Activated CD4-positive, alpha-beta T cell treated with anti-CD3 and anti-CD28 coated beads for 48 hours (primary cell): ENCODE measurements around the gene LMAN1L.
A peak's percentile ranks its signal among the peaks of the same experiment; 100 is the strongest.

Experiments used
- DNase-seq: peaks from one replicate; pipeline ENCODE4 v3.0.0-alpha.2; 2020

The LMAN1L gene

GRCh38 chr15:74812533-74812932, at the start of gene LMAN1L:
TSS of gene LMAN1L (plus strand) at chr15:74812835. CDS start at chr15:74812855, 20 bp downstream.
- no peak for DNase-seq

GRCh38 chr15:74763416-74763815, 49.2 kb upstream of the LMAN1L start:
- DNase-seq, result no peak

- DNase-seq, result no peak
Measured at GRCh38 chr15:74767167-74768098, 45.2 kb upstream of the LMAN1L start.

DNA sequence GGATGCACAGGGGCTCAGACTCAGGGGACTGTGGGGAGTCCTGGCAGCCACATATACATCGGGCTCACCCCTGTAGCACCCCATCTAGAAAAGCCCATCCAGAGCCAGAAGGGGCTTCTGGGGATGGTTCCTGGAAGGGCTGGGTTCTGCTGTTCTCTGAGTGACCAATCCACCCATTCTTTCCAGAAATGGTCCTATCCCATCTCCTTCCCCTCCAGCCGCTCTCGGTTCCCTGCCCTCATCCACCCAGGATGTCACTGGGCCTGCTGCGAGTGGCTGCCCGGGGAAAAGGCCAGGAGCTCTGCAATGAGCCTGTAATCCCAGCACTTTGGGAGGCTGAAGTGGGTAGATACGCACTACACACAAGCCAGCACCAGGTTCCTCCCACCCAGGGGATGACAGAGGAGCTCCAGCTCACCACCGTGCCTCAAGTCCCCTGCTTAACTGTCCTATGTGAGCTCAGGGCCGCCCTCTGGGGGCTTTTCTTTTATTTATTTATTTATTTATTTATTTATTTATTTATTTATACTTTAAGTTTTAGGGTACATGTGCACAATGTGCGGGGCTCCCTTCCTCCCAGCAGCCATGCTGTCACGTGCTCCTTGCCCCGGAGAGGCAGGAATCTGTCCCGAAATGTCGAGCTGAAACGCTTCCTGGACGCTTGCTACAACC, 44.4 kb upstream of the LMAN1L start:
- DNase-seq, result no peak

DNA sequence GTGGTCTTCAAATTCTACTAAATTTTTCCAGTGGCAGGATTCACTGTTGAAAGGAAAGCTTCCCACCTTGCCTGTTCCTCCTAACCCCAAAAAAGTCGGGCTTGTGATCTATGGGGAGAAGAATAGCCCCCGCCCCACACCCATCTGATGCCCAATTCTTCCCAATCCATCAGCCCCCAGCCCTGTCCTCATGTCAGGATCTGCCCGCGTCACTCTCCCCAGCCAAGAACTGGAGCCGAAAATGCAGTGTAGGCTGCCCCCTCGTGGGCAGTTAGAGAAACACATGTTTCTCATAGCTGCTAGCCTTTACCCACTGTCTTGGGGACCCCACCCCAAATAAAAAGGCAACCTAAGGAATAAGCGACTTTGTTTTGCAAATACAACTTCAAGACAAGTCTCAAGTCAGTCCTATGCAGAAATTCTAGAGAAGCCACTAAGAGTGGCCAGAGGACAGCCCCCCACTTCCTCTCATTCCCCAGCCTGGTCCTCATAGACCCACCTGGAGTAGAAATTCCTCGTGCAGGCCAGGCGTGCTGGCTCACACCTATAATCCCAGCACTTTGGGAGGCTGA, 43.8 kb upstream of the LMAN1L start:
- peak; percentile 74 for DNase-seq

- DNase-seq, result no peak
Measured at GRCh38 chr15:74769463-74770025, 43.1 kb upstream of the LMAN1L start.

DNA sequence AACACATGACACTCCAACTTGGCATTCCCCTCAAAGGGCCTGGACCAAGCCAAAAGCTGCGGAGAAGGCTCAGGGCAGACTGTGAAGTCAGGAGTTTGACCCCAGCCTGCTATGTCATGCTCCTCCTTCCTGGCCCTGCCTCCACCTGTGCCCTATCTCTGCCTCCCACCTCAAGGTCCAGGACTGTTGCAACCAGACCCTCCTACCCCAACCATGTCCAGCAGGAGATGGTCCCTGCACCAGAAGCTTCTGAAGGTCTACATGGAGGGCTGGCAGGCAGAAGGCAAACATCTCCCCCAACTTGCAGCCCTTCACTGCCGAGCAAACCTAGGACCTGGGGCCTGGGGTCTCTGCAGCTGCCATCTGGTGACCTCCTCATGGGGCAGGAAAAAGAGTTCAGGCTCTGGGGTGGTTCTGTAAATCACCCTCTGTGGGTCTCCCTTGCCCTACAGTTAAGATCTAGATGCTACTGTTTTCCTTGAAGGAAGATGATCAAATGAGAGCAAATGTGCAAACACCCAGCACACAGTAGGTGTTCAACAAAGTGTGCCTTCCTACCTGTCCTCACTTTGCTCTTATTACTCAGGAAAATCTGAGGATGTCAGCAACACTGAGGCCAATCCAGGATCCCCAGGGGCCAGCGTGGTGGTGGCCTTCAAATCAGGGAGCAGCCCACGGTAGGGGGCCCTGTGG, 42.3 kb upstream of the LMAN1L start:
- no peak for DNase-seq

DNA sequence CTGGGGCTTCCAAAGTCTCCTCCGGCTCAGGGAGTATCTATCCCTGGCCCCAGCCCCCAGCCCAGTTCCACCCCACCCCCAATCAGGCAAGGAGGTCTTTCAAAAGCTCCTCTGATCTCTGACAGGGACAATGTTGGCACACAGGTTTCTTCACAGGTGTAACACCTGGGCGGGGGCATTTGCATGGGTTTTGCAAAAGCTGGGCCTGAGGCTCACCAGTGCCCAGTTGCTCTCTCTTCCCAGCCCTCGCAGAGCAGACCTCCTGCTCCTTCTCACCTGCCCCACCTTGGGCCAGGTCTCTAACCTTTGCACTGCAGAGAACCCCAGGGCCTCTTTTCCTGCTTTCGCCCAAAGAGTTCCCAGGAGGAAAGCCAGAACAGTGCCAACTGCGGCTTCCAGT, 39.3 kb upstream of the LMAN1L start:
- no peak for DNase-seq

DNA sequence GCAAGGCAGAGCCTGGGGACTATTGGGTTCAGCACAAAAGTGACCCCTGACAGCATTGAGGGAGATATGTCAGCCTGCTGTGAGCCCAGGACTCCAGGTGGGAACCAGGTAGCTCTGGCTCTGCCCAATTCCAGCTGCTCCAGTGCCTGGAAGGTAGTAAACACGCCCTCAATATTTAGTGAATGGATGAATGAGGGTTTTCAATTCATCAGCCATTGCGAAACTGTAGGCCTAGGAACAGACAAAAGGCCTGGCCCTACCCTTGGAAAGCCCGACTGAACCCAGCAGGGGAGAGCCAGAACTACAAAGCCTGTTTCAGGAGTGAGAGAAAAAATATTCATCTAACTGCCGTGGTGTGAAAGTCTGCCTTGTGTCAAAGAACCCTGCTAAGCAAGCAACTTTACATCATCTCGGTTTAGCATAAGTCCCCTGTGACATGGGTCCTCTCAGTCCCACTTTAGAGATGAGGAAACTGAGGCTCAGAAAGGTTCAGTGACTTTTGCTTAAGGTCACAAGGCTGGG, 38.8 kb upstream of the LMAN1L start:
- no peak for DNase-seq

DNA sequence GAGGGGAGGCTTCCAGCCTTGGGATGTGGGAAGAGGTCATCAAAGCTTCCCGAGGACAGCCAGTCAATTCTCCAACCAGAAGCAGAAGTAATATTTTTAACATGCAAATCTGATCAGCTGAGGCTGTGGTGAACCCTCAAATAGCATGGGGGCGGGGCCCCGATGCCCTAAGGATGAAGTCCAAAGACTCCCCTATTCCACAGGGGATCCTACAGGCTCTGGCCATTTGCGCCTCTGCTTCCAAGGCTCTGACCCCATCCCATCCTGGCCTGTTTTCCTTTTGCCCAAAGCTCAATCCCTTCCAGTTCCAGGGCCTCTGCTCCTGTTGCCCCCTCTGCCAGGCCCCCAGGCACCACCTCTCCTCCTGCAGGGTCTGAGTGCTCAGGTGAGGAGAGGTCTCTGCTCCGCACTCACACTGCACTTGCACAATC, 37.5 kb upstream of the LMAN1L start:
- no peak for DNase-seq

- no peak for DNase-seq
Measured at GRCh38 chr15:74775894-74776293, 36.7 kb upstream of the LMAN1L start.

DNA sequence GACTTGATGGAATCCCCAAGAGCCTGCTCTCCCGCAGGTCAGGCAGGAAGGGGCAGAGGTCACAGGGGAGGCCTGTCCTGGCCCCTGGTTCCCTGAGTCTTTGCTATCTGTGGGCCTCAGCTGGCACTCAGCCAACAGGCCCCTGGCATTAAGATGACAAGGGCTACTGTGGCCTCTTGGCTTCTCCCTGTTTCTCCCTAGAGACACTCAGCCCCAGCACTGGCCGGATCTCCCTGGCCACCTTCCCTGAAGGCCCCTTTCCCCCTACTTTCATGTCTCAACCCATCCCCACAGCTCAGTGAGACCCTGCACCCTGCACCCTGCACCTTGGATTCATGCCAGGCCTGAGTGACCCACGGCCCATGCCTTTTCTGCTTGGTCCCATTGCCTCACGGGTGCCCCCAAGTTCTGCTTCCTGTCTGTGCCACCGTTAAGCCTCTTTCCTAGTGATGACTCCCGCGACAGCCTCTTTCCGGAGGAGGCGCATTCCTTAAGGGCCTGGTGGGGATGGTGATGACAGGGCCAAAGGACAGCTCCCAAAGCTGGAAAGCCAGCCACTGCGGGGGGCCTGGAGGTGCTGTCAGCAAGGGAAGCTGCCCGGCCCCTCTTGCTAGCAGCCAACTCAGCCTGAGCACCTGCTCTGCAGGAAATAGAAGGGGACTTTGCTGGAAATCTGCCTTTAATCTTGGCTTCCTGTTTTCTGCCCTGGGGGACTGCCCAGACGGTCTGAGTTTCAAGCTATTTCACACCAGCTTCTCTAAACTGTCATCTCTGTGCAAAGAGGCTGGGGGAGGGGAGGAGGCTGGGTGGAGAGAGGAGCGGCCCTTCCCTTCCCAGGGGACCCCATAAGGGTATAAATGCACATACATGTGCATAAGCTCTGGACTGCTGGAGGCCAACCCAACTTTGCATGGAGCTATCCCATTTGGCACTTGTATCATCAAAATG, 35.5 kb upstream of the LMAN1L start:
- DNase-seq, result peak; percentile 61

DNA sequence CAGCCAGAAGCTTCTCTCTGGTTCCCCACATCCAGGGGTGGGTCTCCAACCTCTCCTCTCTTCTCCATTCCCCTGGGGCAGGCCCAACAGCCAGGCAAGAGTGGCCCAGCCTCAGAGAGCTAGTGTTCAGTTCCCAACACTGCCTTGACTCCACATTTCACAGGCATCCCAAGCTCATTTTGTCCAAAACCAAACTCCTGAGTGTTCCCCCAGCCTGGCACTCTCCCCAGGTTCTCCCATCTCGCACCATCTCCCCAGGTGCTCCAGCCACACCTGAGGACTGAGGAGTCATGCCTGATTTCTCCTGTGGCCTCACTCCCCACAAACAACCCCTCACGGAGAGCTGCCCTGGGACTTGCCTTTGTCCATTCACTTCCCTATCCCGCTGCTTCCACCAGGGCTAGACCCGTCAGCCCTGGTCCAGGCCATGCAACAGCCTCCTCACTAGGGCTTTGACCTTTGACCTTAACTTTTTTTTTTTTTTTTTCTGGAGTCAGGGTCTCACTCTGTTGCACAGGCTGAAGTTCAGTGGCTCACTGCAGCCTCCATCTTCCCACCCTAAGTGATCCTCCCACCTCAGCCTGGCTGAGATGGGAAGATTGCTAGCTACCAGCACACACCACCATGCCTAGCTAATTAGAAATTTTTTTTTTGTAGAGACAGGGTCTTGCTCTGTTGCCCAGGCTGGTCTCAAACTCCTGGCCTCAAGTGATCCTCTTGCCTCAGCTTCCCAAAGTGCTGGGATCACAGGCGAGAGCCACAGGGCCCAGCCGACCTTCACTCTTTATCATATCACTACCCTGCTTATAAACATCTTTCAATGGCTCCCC, 34.7 kb upstream of the LMAN1L start:
- DNase-seq, result peak; percentile 11

DNA sequence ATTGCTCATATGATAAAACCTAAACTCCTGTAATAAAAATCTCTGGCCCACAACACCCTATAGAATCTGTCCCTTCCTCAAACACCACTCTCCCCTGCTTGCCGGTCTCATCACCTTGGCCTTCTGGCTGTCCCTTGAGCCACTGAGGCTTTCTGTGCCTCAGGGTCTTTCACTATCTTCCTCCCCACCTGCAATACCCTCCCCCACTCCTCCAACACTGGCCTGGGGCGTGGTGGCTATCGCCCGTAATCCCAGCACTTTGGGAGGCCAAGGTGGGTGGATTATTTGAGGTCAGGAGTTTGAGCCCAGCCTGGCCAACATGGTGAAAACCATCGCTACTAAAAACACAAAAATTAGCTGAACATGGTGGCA, 34.0 kb upstream of the LMAN1L start:
- no peak for DNase-seq

- DNase-seq, result no peak
Measured at GRCh38 chr15:74779162-74779648, 33.4 kb upstream of the LMAN1L start.

DNA sequence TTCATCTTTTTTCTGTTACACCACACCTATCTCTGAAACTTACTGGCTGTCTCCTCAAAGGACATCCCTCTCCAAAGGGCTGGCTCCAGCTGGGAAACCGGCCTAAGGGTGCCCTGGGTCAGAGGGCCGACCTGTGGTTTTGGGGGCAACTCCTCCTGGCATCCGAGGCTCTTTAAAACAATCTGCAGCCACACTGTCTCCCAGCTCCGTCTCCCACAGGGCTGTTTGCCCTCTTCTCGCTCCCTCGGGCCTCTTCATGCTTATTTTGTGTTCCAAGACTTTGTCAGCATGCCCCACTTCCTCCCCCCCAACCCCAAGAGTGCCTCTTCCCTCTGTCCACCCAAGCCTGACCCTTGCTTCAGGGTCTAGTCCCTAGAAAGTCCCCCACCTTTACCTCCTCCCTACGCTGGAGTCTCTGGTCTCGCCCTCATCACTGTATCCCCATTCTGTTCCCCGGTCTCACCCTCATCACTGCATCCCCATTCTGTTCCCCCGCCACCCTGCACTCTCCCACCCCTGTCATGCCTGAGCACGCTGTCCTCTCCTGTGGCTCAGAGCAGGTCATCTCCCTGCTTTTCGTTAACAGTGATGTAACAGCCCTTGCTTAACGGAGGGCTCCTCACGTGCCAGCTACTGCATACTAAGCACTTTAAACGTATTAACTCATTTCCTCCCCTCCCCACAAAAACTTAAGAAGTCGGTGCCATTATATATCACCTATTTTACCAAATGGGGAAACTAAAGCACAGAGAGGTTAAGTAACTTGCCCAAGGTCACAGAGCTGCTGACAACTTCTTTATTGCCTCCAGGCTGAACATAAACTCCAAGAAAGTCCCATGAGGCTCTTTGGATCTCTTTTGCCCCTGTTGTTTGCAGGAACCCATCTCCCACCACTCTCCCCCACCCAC, 31.9 kb upstream of the LMAN1L start:
- DNase-seq, result peak; percentile 57

- DNase-seq, result peak; percentile 82
Measured at GRCh38 chr15:74781431-74782258, 31.0 kb upstream of the LMAN1L start, which contains the start of gene CSK. TSS of gene CSK (plus strand) at chr15:74782080. CDS start at chr15:74798298, 16,218 bp downstream.
